Measurements from ENCODE around the gene FLYWCH2. TPM values are rescaled to one million over a fixed set of nuclear protein-coding genes. Genes with fewer than 3 reads are reported as not detected.
A peak's percentile ranks its signal among the peaks of the same experiment; 100 is the strongest.

The FLYWCH2 gene
- total and polyA plus RNA-seq, 2 of the 4 experiments (the other 2 are of a cell fraction): 42.3 to 66.3 TPM

DNA sequence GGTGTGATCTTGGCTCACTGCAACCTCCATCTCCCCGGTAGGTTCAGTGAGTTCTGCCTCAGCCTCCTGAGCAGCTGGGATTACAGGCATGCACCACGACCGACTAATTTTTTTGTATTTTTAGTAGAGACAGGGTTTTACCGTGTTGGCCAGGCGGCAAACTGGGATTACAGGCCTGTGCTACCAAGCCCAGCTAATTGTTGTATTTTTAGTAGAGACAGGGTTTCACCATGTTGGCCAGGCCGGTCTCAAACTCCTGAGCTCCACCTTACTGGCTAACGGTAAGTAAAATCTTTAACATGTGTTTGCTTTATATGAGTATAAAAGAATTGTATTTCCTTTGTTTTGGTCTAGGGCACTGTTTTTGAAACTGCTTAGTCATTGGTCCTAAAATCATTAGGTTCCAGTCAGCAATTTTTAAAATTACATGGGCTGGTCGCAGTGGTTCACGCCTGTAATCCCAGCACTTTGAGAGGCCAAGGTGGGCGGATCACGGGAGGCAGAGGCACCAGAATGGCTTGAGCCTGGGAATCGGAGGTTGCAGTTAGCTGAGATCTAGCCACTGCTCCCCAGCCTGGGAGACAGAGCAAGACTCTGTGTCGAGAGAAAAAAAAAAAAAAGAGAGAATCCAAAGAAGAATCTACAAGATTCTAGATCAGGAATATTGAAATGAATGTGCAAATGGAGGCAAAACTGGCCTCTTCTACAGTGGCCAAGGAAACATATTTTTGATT lies 32.3 kb downstream of the FLYWCH2 start:
- Histone ChIP-seq H4K20me1 (ENCODE audit: insufficient read depth, low read length) (peaks cover 10% of the 10 kb centered on the region; the same call in 1 of the 2 replicates), H3K9me1 (ENCODE audit: insufficient read depth, low read length) (peaks cover 3% of the 10 kb centered on the region; the same call in 1 of the 2 replicates), H3K23ac (ENCODE audit: low read depth, low read length) (no peak overlapping the region), H3K79me1 (ENCODE audit: low read depth in 1 of 2, low read length in 2 of 2) (peaks cover 10 to 49% of the 10 kb centered on the region in 2 experiments), H2BK20ac (ENCODE audit: low read depth, low read length) (peak overlapping the region; percentile 59; the same call in 1 of the 2 replicates), H2BK5ac (ENCODE audit: low read depth, low read length, poor library complexity, severe bottlenecking) (peak overlapping the region; percentile 67), H3K14ac (replicated peaks; ENCODE audit: low read depth, low read length) (peak overlapping the region; percentile 18; the same call in 1 of the 2 replicates), H4K8ac (ENCODE audit: low read depth in 2 of 2, low read length in 2 of 2) (peak overlapping the region in 1 of 2 experiments; percentile 67; a peak in 2 of 4 replicates), H2AK9ac (replicated peaks; ENCODE audit: low read depth, low read length, poor library complexity) (no peak overlapping the region), H3K27ac (ENCODE audit: insufficient read depth, low read length) (peak overlapping the region; percentile 56; the same call in 1 of the 2 replicates), H2AFZ (replicated peaks; ENCODE audit: low read length, poor library complexity) (no peak overlapping the region), H4K91ac (ENCODE audit: insufficient read depth, low read depth, low read length) (no peak overlapping the region), H3K56ac (ENCODE audit: extremely low read depth, insufficient read depth, low read length) (no peak overlapping the region), H3K4me2 (ENCODE audit: low read depth, low read length) (no peak overlapping the region), H3K18ac (ENCODE audit: low read depth, low read length) (peak overlapping the region; percentile 46; the same call in 1 of the 2 replicates), H3K4me3 (ENCODE audit: insufficient read depth, low read depth, low read length) (no peak overlapping the region), H2BK120ac (ENCODE audit: low read depth, low read length) (no peak overlapping the region; the same call in 1 of the 2 replicates), H3K36me3 (ENCODE audit: control insufficient read depth, insufficient read depth, low read length) (peaks cover 15% of the 10 kb centered on the region), H3K9ac (ENCODE audit: low read depth, low read length) (no peak overlapping the region), H3K4me1 (ENCODE audit: control insufficient read depth, insufficient read depth, low read length) (peaks cover 7% of the 10 kb centered on the region), H2AK5ac (ENCODE audit: low read depth, low read length) (peak overlapping the region; percentile 10; the same call in 1 of the 2 replicates), H3K27me3 (ENCODE audit: control insufficient read depth, insufficient read depth, low read length) (no peaks in the 10 kb centered on the region), H2BK15ac (ENCODE audit: low read depth, low read length) (no peak overlapping the region), H3K9me3 (ENCODE audit: control insufficient read depth, insufficient read depth, low read length) (no peaks in the 10 kb centered on the region), H4K5ac (ENCODE audit: low read depth, low read length) (no peak overlapping the region), H3K4ac (ENCODE audit: low read depth, low read length) (peak overlapping the region; percentile 52; the same call in 1 of the 2 replicates)
- BruUV-seq (replicated peaks): TSS peak; percentile 29
- DNase-seq: no peak
- CTCF ChIA-PET: interaction anchor here (1.4 kb wide), 1 partner anchor 12 kb away, joined by 5 read pairs; no protein-coding TSS in a partner anchor
- POLR2A ChIA-PET (ENCODE audit: unreplicated experiment): no interaction called here
- in situ Hi-C loops (cut with MboI; ENCODE audit: low sequenced_read_pairs): loop anchor here (5.0 to 10.0 kb wide), 2 partner anchors 38 to 81 kb away; partner anchors contain the start of gene ZG16B
- WGBS, 2 experiments (ENCODE audit: extremely low coverage in 2 of 2, insufficient read length in 1 of 2): 100% methylated on average over 2 of the region's 13 CpGs; no CpG with 5 or more reads in 1 of the 2 experiments
- intact Hi-C loops (cut with micrococcal nuclease): no loop called here
- ATAC-seq (ENCODE audit: low read depth): no peak
- dilution Hi-C loops (cut with HindIII; ENCODE audit: low sequenced_read_pairs, unreplicated experiment): no loop called here
- no peak for TF ChIP-seq MAZ (IDR thresholded peaks at IDR 0.05; ENCODE audit: borderline replicate concordance, low read depth, low read length)
- peak; percentile 62 for TF ChIP-seq MAFK (IDR thresholded peaks at IDR 0.05; ENCODE audit: low read depth, low read length)
- TF ChIP-seq CEBPB (IDR thresholded peaks at IDR 0.05; ENCODE audit: low read depth, low read length): peak; percentile 62; the same call in 1 of the 2 replicates
- no peak for TF ChIP-seq ELK1 (IDR thresholded peaks at IDR 0.05; ENCODE audit: borderline replicate concordance, low read depth, low read length)
- peak; percentile 78 for TF ChIP-seq NFE2L2 (IDR thresholded peaks at IDR 0.05; ENCODE audit: low read depth, low read length)
- TF ChIP-seq POLR2A (IDR thresholded peaks at IDR 0.05; ENCODE audit: low read depth, low read length): no peak
- no peak for TF ChIP-seq FOS (IDR thresholded peaks at IDR 0.05; ENCODE audit: low read depth, low read length)
